Urinary bladder (tissue), 4 donors: ENCODE results near the gene RNASE8. TPM values are rescaled to one million over a fixed set of nuclear protein-coding genes. Genes with fewer than 3 reads are reported as not detected.
A peak's percentile ranks its signal among the peaks of the same experiment; 100 is the strongest.

Experiments
- DNase-seq: peaks from one replicate; pipeline ENCODE4 v3.0.0-alpha.2; 2015; ENCODE audit errors: extremely low spot score
- H3K27ac ChIP-seq: one replicate; pipeline ENCODE4 v1.5.1; 2013; ENCODE audit warnings: low read depth, mild to moderate bottlenecking, moderate library complexity
- H3K36me3 ChIP-seq: one replicate; pipeline ENCODE4 v1.6.1; 2013; ENCODE audit warnings: mild to moderate bottlenecking, moderate library complexity; ENCODE audit not compliant: insufficient read depth
- H3K4me1 ChIP-seq: one replicate; pipeline ENCODE4 v1.6.1; 2013; ENCODE audit warnings: mild to moderate bottlenecking, moderate library complexity; ENCODE audit not compliant: insufficient read depth
- H3K4me3 ChIP-seq: one replicate; pipeline ENCODE4 v1.5.1; 2013; ENCODE audit warnings: low read depth, low read length
- WGBS: extraction: QIAGEN DNeasy Blood & Tissue Kit; methylation state at CpG from one replicate; pipeline ENCODE4 v1.1.7; 2013; 5-methylcytosine and 5-hydroxymethylcytosine counted together
- polyA plus RNA-seq: library from polyadenylated mRNA; stranded (reverse); fragments of 200-250 nt; gene quantifications from one replicate; pipeline ENCODE4 v1.2.3, GENCODE V29; 2013
- total RNA-seq: library from RNA; depleted of rRNA; stranded (reverse); fragments of >200 nt; gene quantifications from one replicate; pipeline ENCODE4 v1.2.3, GENCODE V29; 2014
- donor health status: healthy with polysubstance abuse.
- donor health status: healthy.

The RNASE8 gene
- total and polyA plus RNA-seq, 2 donors, result not detected

DNA sequence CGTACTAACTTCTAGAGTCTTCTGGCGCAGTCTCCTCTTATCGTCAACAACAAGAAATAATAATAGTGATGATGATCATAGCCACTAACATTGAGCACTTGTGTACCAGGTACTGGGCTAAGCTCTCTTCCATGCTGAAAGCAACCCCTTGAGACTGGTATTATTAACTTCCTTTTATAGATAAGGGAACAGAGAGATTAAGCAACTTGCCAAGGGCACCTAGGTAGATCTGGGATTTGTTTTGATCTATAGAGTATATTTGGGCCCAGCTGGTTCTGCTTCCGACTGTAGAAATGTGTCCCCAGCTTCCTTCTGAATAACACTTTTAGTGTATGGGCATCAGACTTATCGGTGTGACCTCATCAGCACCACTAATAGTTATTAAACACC lies 42.0 kb downstream of the RNASE8 start:
- Histone ChIP-seq H3K4me1 (peaks cover 3% of the 10 kb centered on the region), H3K36me3 (no peaks in the 10 kb centered on the region), H3K27ac (no peak overlapping the region), H3K4me3 (no peak overlapping the region)
- DNase-seq, result no peak
- WGBS, result 54% methylated on average over 5 of the region's 5 CpGs

DNA sequence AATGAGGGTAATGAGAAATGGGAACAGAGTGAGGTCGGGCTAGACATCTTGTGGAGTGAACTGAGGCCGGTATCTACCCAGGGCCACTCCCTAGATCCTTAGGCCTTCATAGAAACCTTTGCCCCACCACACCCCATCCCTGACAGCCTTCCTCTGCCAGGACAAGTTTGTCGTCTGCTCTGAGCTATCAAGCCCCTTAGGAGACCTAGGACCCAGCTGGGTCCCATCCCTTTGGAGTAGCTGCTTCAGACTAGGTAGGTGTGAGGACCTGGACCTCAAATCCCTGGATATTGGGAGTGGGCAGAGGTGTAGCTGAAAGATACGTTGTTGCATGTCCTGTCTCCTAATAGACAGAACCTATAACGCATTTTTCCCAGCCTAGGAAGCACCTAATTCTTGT lies 43.3 kb downstream of the RNASE8 start, which contains the start of gene TMEM253:
Gene TMEM253 (plus strand): TSS at position 136 of the 400 bp plus-strand sequence. CDS start 278 bp downstream, outside the sequence.
- 86% methylated on average over 5 of the region's 5 CpGs for WGBS
- Histone ChIP-seq H3K4me1 (peaks cover 3% of the 10 kb centered on the region), H3K27ac (no peak within 1 kb of the TSS), H3K4me3 (no peak within 1 kb of the TSS), H3K36me3 (no peaks in the 10 kb centered on the region)
- no peak for DNase-seq

DNA sequence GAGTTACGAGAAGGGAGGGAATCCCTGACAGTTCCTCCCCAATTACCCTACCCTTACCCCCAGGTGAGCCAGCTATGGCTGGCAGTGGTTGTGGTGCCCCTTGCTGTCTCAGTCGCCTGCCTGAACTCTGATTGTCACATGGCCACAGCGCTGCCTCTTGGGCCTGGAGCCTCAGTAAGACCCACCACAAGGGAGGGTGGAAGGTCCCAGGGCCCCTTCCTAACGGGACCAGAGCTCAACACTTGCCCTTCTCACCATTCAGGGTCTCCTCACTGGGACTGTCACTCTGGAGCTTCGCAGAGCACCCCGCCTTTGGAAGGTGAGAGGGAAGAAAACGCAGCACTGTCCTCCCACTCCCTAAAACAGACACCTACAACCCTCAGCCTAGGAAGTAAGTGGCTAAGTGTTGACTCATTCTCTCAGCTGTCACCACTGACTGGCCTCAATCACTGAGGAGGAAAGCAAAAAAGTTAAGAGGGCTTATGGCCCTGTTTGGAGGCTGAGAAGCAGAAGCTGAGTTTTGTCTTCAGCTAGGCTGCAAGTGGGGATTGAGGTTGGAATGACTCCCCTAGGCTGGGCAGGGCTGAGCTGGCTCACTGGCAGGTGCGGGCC lies 44.3 kb downstream of the RNASE8 start:
- peaks cover 2% of the 10 kb centered on the region for H3K4me1 ChIP-seq
- 88% methylated on average over 8 of the region's 8 CpGs for WGBS

DNA sequence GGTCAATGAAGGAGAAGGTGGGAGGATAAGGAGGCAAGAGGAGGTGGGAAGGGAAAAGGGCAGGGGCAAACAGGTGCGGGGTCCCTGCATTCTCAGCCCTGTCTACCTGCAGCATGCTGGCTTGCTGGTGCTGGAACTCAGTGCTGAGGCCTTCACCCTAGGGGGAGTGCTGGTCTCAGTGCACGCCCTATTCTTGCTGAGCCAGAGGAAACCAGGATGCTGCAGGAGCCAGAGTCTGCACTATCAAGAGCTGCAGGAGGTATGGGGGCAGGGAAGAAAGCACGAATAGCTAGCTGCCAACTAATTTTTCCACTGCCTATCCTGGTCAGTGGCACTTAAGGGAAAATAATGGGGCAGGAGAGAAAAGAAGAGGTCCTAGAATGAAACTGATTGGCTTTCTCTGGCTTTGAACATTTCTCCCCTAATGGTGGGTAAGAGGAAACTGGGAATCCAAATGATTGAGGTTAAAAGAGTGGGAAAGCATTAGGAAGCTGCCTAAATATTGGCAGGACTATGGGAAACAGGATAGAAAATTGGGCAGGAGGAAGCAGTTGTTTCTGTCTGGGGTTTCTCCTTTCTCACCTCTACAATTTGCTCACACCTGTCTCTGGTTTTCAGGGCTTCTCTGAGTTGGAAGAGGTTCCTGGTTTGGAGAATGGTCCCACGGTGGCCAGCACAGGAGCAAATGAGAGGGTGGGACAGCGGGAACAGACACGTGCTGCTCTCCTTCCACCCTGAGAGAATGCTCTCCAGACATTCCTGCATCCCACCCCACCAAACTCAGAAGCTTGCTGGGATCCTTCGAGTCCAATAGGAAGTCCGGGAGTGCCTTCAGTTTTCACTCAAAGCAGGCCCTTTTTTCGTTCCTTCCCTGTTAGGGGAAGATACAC lies 45.1 kb downstream of the RNASE8 start:
- H3K27ac ChIP-seq, result no peak overlapping the region
- 20% methylated on average over 9 of the region's 9 CpGs for WGBS
- no peak overlapping the region for H3K4me3 ChIP-seq
- DNase-seq, result no peak
- no peaks in the 10 kb centered on the region for H3K4me1 ChIP-seq
- no peaks in the 10 kb centered on the region for H3K36me3 ChIP-seq

More for the DNA sequence above, 44.3 kb downstream of the RNASE8 start:
- Histone ChIP-seq H3K36me3 (no peaks in the 10 kb centered on the region), H3K4me3 (no peak overlapping the region), H3K27ac (no peak overlapping the region)
- DNase-seq, result no peak

DNA sequence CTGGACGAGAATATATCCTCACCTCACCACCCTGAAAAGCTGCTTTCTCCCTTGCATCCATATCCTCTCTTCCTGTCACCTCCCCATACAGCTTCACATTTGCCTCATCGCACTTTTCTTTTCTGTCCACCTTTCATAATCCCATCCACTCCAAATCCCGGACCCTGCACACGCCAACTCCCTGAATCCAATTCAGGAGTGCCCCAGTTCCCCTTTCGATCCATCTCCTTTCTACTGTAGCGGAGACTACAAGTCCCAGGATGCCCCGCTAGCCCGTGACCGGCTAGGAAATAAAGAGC lies 45.7 kb downstream of the RNASE8 start:
- Histone ChIP-seq H3K4me1 (no peaks in the 10 kb centered on the region), H3K36me3 (no peaks in the 10 kb centered on the region), H3K4me3 (no peak overlapping the region), H3K27ac (no peak overlapping the region)
- under 1% methylated on average over 9 of the region's 9 CpGs for WGBS
- DNase-seq, result no peak

DNA sequence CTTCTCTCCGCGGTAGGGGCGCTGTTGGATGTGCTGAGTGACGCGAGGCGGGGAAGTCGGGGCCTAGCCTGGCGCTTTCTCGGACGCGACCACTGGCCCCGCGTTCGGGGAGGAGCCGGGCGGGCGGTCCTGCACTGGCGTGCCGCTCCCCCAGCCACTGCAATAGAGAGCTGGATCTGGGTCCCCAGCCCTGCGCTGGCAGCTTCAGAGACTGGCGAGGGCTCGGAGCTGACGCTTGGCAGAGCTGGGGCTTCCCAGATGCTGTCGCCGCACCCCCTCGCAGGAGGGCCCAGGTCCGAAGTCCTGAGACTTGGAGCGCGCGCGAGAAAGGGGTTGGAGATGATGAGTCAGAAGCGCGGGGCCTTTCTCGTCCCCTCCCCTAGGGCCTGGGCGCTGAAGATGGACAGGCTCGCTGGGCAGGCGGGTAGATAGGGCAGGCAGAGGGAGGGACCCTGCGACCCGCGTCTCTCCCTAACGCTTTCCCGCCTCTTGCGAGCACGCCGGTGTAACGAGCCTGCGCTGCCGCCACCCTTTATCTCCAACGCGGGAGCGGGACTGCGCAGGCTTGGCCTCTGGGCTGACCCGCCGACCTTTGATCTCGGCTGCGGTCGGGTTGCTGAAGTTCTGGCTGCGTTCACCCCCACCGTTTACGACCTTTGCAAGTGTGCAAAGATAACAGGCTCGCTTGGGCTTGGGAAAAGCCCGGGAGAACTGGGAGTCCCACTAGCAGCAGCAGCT lies 46.3 kb downstream of the RNASE8 start:
- under 1% methylated on average over 62 of the region's 62 CpGs for WGBS
- H3K36me3 ChIP-seq, result no peaks in the 10 kb centered on the region
- peak overlapping the region; percentile 99 for H3K27ac ChIP-seq
- peak; percentile 95 for DNase-seq
- H3K4me1 ChIP-seq, result no peaks in the 10 kb centered on the region
- H3K4me3 ChIP-seq, result peak overlapping the region; percentile 46

DNA sequence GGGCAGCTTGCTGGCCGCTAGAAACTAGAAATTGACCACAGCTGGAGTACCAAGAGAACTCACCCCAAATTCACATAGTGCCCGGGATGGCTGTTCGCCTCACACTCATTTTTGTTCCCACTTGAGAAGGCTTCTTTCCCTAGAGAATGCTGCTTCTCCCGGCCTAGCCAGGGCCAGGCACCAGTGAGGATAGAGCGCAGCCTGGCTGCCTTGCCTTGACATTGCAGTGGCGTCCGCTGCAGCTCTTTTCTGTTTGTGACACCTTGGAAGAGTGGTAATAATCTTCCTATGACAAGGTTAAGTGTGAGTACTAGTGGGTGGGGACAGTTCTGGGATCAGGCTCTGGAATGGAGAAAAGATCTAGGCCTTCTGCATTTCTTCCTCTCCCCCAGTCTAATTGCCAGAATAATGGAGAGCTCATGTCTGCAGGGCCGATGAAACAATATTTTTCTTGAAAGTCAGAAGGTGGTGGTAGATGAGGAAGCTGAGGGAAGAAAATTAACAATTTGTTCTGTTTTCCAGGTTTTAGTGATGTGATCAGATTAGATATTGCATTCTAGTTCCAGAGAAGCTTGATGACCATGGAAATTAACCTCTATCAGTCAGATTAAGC lies 46.9 kb downstream of the RNASE8 start:
- peak overlapping the region; percentile 46 for H3K4me3 ChIP-seq
- WGBS, result 7% methylated on average over 8 of the region's 8 CpGs
- peak overlapping the region; percentile 89 for H3K27ac ChIP-seq
- no peaks in the 10 kb centered on the region for H3K4me1 ChIP-seq
- DNase-seq, result no peak
- H3K36me3 ChIP-seq, result no peaks in the 10 kb centered on the region

DNA sequence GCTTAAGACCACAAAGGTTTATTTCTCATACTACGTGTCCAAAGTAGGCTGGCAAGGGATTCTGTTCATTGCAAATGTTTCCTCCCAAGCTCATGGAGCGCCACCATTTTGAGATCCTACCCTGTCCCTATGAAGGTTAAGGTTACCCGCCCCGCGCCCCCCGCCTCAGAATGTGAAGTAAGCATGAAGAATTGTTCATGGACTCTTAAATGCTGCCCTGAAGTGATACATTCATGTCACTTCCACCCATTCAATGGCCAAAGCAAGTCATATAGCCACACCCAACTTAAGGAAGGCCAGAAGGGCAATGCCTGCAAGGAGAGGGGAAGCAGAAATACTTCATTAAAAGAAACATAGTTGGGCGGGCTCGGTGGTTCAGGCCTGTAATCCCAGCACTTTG lies 47.5 kb downstream of the RNASE8 start:
- H3K4me3 ChIP-seq, result no peak overlapping the region
- no peak for DNase-seq
- H3K4me1 ChIP-seq, result no peaks in the 10 kb centered on the region
- no peaks in the 10 kb centered on the region for H3K36me3 ChIP-seq
- H3K27ac ChIP-seq, result no peak overlapping the region
- 84% methylated on average over 8 of the region's 8 CpGs for WGBS

DNA sequence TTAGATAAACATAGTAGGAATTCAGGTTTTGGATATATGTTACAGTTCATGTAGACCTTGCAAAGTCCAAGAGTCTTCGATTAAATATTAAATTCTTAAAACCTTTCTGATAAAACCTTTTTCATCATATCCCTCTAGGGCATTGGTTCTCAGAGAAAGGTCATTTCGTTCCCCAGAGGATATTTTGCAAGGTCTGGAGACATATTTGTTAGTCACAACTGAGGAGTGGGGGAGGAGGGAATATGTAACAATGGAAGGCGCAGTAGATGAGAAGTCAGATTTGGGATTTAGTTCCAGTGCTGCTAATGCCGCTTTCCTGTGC lies 48.5 kb downstream of the RNASE8 start:
- DNase-seq, result no peak
- H3K4me1 ChIP-seq, result no peaks in the 10 kb centered on the region
- no peak overlapping the region for H3K4me3 ChIP-seq
- WGBS, result 65% methylated on average over 4 of the region's 4 CpGs
- no peaks in the 10 kb centered on the region for H3K36me3 ChIP-seq
- no peak overlapping the region for H3K27ac ChIP-seq

DNA sequence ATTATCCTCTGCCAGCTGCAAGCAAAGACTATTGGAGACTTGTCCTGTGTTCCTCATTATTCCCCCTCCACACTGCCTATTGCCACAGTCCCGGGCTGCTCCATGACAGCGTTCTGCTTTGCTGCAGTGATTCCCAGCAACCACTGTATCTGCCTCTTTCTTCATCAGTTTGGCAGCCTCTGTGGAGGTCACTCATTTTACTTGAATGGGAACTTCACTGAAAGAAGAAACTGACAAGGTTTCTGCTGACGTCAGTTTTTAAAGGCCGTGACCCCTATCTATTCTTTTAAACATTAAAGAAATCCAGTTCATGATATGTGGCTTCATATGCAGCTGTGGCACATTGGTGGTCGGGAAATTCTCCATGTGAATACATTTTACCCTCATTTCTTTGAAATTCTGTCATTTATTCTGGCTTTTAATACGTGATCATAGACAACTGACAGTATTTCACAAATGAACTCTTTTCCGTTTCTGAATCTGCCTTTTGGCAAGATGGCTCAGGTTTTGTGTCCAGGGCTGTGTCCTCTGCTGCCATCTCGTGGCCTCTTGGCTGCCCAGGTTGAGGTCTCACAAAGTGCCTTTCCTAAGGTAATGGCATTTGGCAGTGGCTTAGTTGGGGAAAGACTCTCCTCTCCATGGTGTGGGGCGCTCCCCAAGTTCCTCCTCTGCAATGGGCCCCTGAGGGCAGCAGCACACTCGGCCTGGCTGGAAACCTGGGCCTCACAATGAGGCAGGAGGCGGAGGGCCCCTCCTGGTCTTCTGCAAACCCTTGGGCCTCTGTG lies 49.1 kb downstream of the RNASE8 start:
- Histone ChIP-seq H3K27ac (no peak overlapping the region), H3K4me1 (no peaks in the 10 kb centered on the region), H3K36me3 (no peaks in the 10 kb centered on the region), H3K4me3 (no peak overlapping the region)
- DNase-seq, result no peak
- 18% methylated on average over 11 of the region's 11 CpGs for WGBS

DNA sequence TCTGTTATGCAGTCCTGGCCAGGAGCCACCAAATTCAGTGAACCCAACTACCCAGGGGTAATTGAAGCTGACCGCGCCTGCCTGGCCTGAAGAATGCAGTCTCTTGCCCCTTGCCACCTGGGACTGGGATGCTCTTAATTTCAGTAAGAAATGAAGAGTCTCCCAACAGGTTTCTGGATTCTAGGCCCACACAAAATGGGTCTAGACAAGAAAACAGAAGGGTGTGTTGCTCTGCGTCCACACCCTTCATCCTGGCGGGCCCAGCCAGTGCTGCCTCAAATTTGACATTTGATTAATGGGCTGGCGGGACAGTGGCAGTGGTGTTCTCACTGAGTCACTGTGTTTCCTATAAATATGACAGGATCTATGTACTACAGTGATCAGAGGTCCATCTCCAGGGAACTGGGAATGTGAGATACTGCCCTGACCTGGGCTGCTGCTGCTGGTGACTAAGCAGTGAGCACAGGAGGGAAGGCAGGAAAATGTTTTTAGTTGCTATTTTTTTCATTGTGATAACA lies 49.7 kb downstream of the RNASE8 start:
- DNase-seq, result no peak
- Histone ChIP-seq H3K4me1 (no peaks in the 10 kb centered on the region), H3K27ac (no peak overlapping the region), H3K36me3 (no peaks in the 10 kb centered on the region), H3K4me3 (no peak overlapping the region)
- WGBS, result 44% methylated on average over 5 of the region's 5 CpGs
